HG03196 (cell line): ENCODE measurements around the gene ULK1.
"Not testable (repeated sequence)": the region's sequence is repeated elsewhere in the genome, so short reads cannot be mapped to it uniquely, and the experiment has no call there.

Source experiments
- ATAC-seq: cut with Tn5 transposase; IDR thresholded peaks from one replicate; pipeline ENCODE4 v1.9.1; 2021; ENCODE audit not compliant: unreplicated experiment

Gene ULK1

GRCh38 chr12:131940141-131940547, 45.7 kb downstream of the ULK1 start:
- no peak for ATAC-seq

- ATAC-seq: no peak
Observed at GRCh38 chr12:131941116-131941986, 46.9 kb downstream of the ULK1 start.

GRCh38 chr12:131941987-131942341, 47.5 kb downstream of the ULK1 start:
- no peak for ATAC-seq

- no peak for ATAC-seq
Observed at GRCh38 chr12:131942671-131943070, 48.2 kb downstream of the ULK1 start.

- no peak for ATAC-seq
Observed at GRCh38 chr12:131943389-131943788, 49.0 kb downstream of the ULK1 start.

GRCh38 chr12:131943876-131944275, 49.5 kb downstream of the ULK1 start:
- no peak for ATAC-seq

GRCh38 chr12:131944601-131945251, 50.3 kb downstream of the ULK1 start:
- ATAC-seq: no peak

GRCh38 chr12:131946757-131947156, 52.3 kb downstream of the ULK1 start:
- no peak for ATAC-seq

- ATAC-seq: no peak
Observed at GRCh38 chr12:131947482-131948027, 53.1 kb downstream of the ULK1 start.

- ATAC-seq: no peak
Observed at GRCh38 chr12:131948166-131948712, 53.8 kb downstream of the ULK1 start.

GRCh38 chr12:131948713-131949430, 54.5 kb downstream of the ULK1 start:
- not testable (repeated sequence) for ATAC-seq

GRCh38 chr12:131949431-131950181, 55.2 kb downstream of the ULK1 start, which contains the start of gene EP400:
TSS of gene EP400 (plus strand) at chr12:131949942. CDS start at chr12:131960620, 10,678 bp downstream.
- ATAC-seq: peak; percentile 90

- peak; percentile 25 for ATAC-seq
Observed at GRCh38 chr12:131950182-131950913, 55.9 kb downstream of the ULK1 start.

- ATAC-seq: not testable (repeated sequence)
Observed at GRCh38 chr12:131953810-131954209, 59.4 kb downstream of the ULK1 start.

- not testable (repeated sequence) for ATAC-seq
Observed at GRCh38 chr12:131954460-131954859, 60.0 kb downstream of the ULK1 start.

- no peak for ATAC-seq
Observed at GRCh38 chr12:131959116-131959515, 64.7 kb downstream of the ULK1 start.

- no peak for ATAC-seq
Observed at GRCh38 chr12:131959641-131960589, 65.5 kb downstream of the ULK1 start.

GRCh38 chr12:131960590-131961325, 66.3 kb downstream of the ULK1 start:
- ATAC-seq: not testable (repeated sequence)
